ENCODE results near the gene HTR1E.
"Not testable (repeated sequence)": the region's sequence is repeated elsewhere in the genome, so short reads cannot be mapped to it uniquely, and the experiment has no call there.

Gene HTR1E

DNA sequence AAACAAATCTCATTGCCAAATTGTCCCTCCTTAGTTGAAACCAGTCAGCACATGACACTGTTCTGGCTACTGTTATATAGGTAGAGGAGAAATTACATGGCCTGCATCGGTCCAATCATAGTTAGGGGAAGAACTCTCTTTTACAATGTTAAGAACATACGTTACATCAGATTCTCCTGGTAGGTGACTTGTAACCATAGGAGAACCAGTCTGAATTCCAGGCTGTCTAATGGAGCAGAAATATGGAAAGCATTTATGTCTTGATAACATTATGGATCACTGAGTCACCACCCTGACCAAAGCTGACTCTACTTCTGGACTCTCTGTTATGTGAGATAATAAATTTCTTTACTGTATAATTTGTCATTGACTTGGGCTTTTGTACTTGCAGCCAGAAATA, 40.9 kb downstream of the HTR1E start:
- no peak for DNase-seq

DNA sequence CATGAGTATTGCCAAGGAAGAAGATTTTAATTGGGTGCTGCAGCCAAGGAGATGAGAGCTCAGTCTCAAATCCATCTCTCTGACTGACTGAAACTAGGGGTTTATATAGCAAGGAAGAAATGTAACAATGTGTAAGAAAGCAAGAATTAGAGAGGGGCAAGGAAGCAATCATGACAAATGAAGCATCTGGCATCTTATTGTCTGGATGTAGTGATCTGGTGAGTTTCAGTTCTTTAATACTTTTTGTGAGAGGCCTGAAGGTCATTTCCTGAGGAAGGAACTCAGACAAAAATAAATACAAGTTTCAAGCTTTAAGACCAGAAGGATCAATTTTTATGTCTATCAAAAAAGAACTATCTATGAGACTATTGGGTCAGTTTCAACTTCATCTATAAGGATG, 64.2 kb downstream of the HTR1E start:
- DNase-seq = no peak

DNA sequence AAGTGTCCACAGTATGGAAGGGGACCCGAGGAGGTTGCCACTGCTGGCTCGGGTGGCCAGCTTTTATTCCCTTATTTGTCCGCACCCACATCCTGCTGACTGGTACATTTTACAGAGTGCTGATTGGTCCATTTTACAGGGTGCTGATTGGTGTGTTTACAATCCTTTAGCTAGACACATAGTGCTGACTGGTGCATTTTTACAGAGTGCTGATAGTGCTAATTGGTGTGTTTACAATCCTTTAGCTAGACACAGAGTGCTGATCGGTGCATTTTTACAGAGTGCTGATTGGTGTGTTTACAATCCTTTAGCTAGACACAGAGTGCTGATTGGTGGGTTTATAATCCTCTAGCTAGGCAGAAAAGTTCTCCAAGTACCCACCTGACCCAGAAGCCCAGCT, 65.1 kb downstream of the HTR1E start:
- not testable (repeated sequence) for DNase-seq

DNA sequence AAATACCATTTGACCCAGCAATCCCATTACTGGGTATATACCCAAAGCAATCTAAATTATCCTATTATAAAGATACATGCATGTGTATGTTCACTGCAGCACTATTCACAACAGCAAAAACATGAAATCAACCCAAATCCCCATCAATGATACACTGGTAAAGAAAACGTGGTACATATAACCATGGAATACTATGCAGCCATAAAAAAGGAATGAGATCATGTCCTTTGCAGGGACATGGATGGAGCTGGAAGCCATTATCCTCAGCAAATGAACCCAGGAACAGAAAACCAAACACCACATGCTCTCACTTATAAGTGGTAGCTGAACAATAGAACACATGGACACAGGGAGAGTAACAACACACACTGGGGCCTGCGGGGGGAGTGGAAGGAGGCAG, 69.2 kb downstream of the HTR1E start:
- not testable (repeated sequence) for DNase-seq

DNA sequence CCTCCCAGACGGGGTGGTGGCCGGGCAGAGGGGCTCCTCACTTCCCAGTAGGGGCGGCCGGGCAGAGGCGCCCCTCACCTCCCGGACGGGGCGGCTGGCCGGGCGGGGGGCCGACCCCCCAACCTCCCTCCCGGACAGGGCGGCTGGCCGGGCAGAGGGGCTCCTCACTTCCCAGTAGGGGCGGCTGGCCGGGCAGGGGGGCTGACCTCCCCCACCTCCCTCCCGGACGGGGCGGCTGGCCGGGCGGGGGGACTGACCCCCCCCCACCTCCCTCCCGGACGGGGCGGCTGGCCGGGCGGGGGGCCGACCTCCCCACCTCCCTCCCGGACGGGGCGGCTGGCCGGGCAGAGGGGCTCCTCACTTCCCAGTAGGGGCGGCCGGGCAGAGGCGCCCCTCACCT, 72.3 kb downstream of the HTR1E start:
- DNase-seq = not testable (repeated sequence)

DNA sequence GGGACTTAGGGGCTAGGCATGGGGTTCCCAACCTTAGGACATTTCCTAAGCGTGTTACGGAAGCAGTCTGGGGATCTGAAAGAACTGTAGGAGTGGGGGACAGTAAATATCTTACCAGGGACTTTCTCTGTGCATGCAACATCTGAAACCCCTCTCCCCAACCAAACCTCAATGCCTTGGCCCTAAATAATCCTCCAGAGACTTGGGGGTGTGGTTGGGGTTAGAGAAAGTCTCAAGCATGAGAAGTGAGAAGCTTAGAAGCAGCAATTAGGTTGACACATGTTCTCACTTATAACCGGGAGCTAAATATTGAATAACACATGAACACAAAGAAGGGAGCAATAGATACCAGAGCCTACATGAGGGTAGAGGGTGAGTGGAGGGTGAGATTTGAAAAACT, 74.7 kb downstream of the HTR1E start:
- DNase-seq = no peak

DNA sequence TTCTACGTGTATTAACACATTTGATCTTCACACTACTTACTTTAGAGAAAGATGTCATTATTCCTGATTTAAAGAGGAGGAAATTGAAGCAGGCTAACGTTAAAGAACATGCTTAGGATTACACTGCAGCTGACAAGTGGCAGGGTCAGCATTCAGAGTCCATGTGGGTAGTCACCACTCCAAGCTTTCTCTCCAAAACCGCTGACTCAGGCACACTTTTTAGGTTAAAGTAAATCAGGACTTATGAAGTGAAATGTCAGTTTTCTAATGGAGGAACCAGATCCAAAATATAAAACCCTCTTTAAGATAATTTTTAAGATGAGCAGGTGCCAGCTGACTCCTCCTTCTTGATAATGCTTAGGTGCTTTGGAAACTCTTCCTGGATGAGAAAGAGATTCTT, 75.4 kb downstream of the HTR1E start:
- DNase-seq = no peak

DNA sequence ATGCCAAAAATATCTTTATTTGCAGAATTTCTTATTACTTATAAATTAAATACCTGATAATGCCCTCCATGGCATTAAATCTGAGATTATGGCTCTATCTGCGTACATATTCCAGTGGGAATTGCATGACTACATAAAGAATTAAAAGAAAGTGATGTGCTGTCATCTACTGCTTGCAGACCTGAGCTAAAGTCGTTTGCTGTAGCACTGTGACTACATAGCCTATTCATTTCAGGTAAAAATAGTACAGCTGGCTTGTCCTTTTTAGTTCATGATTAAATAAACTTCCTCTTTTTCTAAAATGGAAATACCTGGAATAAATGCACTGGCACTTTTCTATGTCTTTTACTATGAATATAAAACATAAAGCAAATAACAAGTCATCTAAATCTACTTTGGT, 79.4 kb downstream of the HTR1E start:
- DNase-seq = no peak

DNA sequence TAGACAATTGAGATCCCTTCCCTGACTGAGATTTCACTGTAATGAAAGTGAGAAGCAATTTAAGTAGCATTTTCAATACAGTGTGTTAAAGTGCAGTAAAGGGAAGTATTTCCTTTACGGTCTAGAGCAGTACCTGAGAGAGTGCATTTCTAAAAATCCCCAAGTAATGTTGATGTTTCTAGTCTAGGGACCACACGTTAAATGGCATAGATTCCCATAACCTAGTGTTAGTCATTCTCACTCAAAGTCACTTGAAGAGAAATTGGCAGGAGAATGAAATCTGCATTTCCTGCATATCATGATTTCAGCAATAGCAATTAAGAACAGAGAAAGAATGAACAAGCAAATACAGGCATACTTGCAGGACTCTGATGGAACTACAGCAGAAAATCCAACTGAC, 89.7 kb downstream of the HTR1E start:
- no peak for DNase-seq

DNA sequence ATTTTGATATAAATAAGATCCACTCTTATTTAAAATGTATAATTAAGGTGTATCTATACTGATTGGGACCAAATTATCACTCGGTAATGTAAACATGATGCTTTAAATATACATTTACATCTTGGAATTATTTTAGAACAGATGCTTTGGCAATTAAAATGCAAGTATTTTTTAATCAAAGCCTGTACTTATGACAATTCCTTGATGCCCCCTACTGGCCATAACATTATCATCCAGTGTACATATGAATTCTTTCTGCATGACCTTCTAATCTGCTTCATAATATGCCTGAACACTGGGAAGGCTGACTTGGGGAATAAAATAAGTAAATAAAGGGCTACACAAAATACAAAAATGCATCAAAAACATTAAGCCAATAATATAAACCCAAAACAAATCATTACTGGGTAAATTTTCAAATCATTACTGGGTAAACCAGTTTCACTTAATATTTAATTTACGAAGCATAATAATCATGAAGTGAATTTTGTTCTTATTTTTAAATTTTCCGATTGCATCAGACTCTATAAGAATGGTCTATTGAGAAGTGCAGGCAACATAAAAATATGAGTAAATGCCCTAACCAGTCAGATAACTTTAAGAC, 92.5 kb downstream of the HTR1E start:
- peak in 1 of 5 experiments; percentile 26 for DNase-seq

DNA sequence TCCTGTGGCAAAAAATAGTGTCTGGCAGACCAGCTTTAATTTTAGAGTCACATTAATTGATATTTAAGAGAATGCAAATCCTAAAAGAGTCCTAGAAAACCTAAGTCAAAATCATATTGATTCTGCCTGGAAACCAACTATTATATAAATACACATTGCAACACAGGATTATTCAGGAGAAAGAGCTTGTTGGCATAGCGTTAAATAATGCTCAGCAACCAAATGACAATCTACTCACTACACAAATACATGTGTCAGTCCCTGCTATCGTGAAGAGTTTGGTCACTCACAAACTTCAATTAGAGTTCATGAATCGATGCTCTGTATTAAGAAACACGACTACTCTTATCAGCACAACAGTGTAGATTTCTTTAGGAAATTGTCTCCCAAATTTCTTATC, 103.4 kb downstream of the HTR1E start:
- DNase-seq = no peak

DNA sequence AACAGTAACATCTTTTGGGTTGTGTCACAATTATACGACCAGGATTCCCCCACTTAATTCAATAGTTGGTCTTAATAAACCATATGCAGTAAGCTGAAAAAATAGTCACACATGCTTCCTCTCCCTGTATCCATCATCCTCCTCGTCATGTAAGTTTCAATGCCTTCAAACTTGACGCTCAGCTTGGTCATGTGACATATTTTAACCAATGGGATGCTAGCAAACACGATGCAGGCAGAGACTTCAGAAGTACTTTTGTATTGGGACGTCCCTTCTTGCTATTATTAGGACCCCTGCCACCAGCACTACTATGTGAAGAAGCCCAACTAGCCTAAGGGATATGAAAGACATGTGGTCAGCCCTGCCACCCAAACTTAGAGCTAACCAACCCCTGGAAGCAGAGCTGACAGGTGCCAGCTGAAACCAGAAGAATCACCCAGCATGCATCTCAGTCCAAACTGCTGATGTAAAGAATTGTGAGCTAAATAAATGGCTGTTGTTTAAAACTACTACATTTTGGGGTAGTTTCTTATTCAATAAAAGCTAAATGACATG, 108.3 kb downstream of the HTR1E start:
- DNase-seq = no peak

DNA sequence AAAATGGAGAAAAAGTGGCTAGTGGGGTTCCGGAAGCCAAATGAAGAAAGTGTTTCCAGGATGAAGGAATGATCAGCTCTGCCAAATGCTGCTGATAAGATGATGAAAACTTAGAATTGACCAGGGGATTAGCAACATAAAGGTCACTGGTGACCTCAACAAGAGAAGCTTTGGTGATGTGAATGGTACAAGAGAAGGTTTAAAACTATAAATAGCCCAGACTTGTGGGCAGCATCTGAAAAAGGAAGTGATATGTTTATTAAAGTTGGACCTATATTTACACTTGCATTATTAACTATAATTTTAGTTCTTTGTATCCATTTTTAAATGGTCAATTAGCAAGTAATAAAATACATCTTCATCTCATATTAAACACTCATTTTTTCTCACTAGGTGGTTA, 112.5 kb downstream of the HTR1E start:
- no peak for DNase-seq

DNA sequence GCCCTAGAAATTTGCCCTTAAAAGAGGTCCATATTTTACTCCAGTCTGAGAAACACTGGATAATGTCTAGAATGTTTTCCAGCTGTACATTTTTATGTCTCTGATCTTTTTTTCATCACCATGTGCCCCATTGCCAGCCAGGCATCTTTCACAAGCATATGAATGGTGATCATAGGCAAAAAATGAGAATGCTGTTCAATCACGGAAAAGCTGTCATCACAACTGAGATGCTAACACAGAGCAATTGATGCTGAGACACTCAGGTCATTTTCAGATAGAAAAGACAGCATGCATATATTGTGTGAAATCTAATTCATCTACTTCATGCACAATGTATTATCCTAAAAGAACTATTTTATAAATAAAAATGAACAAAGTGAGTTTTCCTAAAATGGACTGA, 116.0 kb downstream of the HTR1E start:
- no peak for DNase-seq

DNA sequence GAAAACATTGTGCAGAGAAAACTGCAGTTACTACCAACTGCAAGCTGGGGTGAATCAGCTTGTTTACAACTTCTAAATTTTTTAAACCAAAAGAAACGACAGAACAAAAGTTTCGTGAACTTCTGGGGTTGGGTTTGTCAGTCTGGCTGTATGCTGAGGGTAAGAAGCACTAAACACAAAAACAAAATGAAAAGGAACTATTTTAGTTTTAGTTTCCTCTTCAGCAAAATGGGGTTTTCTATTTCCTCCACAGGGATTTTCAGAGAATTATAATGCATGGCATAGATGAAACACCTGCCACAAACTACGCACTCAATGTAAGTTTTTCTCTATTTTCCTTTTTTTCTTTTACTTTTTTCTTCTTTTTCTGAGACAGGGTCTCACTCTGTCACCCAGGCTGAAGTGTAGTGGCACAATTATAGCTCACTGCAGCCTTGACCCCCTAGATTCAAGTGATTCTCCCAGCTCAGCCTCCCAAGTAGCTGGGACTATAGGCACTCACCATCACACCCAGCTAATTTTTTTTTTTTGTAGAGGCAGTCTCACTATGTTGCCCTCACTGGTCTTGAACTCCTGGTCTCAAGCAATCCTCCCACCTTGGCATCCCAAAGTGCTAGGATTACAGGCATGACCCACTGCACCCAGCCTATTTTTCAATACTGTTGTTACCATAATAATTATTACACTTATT, 117.0 kb downstream of the HTR1E start:
- DNase-seq = no peak

DNA sequence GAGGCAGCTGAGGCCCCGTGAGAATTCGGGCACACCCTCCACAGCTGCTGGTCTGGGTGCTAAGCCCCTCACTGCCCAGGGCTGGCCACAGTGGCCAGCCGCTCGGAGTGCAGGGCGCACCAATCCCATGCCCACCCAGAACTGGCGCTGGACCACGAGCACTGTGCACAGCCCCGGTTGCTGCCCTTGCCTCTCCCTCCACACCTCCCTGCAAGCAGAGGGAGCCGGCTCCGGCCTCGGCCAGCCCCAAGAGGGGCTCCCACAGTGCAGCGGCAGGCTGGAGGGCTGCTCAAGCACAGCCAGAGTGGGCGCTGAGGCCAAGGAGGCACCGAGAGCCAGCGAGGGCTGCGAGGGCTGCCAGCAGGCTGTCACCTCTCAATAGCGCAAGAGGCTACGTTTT, 122.6 kb downstream of the HTR1E start:
- no peak for DNase-seq

DNA sequence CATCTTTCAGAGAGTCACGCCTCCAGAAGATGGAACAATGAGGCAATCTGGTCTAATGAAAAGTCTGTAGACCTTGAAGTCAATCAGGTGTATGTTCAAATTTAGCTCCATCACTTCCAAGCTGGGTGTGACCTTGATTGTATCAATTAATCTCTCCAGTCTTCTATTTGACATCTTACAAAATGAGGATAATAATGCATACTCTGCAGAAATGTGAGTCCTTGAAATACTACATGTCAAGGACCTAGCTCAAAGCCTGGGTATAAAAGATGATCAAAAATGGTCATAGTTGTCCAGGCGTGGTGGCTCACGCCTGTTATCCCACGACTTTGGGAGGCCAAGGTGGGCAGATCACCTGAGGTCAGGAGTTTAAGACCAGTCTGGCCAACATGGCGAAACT, 127.8 kb downstream of the HTR1E start:
- no peak for DNase-seq
